GM19099 (cell line): ENCODE data around the gene NOS1.

Source experiments
- POLR2A ChIP-seq: IDR thresholded peaks from 3 replicates; pipeline ENCODE4 v1.6.1; 2011; ENCODE audit warnings: low read depth; ENCODE audit not compliant: insufficient read length; ENCODE audit errors: extremely low read depth

NOS1 gene

DNA sequence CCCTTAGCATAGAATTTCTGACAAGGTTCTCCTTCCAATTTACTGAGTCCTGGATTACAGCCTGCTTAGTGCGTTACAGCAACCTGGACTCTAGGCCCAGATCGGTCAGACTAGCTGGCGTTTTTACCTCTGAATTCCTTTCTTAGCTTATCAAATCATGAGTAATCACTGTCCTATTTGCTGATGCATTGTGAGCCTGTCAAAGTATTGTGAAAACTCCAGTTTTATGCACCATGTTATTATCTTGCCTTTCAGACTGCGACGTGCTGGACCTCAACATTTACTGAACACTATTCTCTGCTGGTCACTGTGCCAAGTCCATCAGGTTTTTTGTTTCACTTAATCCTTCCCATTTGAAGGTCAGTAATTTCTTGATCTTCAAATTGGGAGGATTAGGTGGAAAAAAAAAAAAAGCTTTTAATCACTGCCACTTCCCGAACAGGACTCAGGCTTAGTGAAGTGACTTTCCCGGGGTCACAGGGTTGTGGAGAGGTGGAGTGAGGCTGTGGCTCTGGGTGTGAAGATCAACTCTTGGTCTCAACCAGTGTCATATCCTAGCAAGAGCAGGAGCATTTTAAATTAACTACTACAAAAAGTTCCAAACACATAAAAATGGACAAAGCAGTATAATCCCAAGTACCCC lies 202.4 kb downstream of the NOS1 start:
- no peak for TF ChIP-seq POLR2A
